ENCODE measurements around the gene ETV5.

DNA sequence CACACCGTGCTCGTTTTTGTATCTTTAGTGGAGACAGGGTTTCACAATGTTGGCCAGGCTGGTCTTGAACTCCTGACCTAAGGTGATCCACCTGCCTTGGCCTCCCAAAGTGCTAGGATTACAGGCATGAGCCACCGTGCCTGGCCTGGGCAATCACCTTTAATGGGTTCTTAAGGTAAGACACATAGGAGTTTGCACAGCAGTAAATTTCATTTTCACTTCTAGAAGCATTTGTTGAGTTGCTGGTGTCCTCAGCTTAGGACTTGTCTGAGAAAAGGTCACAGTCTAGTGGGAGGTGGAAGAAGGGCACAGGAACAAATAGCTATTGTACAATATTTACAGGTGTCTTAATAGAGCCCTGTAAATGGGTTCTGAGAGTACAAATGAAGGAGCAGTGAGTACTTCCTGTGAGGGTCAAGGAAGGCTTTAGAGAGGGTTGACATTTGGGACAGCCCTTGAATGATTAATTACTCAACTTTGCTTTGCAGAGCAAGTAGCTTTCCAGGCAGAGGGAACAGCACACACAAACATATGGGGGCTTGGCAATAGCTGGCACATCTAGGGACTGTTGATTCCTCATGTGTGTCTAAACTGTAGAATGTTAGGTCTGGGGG is 8.7 kb upstream of the ETV5 start:
- TF ChIP-seq RAD21 (IDR thresholded peaks at IDR 0.05; ENCODE audit: low read length) (no peak), USF2 (IDR thresholded peaks at IDR 0.05; ENCODE audit: low read depth, low read length) (no peak), CTCF (conservative IDR thresholded peaks at IDR 0.05; ENCODE audit: low read depth, low read length) (no peak), POLR2A (IDR thresholded peaks at IDR 0.05; ENCODE audit: low read depth, low read length) (no peak)

Data from IMR-90 (cell line).